Activated naive CD4-positive, alpha-beta T cell treated with anti-CD3 and anti-CD28 coated beads, Interleukin-2, amount 50 U/mL, for 24 hours (primary cell): ENCODE measurements around the gene CHAF1B.
"Not testable (repeated sequence)": the region's sequence is repeated elsewhere in the genome, so short reads cannot be mapped to it uniquely, and the experiment has no call there.

Experiments used
- H3K27ac Mint-ChIP-seq: one replicate; pipeline ENCODE4 v1.8.0; 2021; ENCODE audit warnings: mild to moderate bottlenecking, mixed read lengths
- H3K27me3 Mint-ChIP-seq: one replicate; pipeline ENCODE4 v1.8.0; 2021; ENCODE audit warnings: mixed read lengths
- H3K36me3 Mint-ChIP-seq: one replicate; pipeline ENCODE4 v1.8.0; 2021; ENCODE audit warnings: mixed read lengths
- H3K4me1 Mint-ChIP-seq: one replicate; pipeline ENCODE4 v1.8.0; 2021; ENCODE audit warnings: mixed read lengths
- H3K4me3 Mint-ChIP-seq: one replicate; pipeline ENCODE4 v1.8.0; 2021; ENCODE audit warnings: mild to moderate bottlenecking, mixed read lengths
- H3K9me3 Mint-ChIP-seq: one replicate; pipeline ENCODE4 v1.8.0; 2021; ENCODE audit warnings: mixed read lengths

CHAF1B gene

DNA sequence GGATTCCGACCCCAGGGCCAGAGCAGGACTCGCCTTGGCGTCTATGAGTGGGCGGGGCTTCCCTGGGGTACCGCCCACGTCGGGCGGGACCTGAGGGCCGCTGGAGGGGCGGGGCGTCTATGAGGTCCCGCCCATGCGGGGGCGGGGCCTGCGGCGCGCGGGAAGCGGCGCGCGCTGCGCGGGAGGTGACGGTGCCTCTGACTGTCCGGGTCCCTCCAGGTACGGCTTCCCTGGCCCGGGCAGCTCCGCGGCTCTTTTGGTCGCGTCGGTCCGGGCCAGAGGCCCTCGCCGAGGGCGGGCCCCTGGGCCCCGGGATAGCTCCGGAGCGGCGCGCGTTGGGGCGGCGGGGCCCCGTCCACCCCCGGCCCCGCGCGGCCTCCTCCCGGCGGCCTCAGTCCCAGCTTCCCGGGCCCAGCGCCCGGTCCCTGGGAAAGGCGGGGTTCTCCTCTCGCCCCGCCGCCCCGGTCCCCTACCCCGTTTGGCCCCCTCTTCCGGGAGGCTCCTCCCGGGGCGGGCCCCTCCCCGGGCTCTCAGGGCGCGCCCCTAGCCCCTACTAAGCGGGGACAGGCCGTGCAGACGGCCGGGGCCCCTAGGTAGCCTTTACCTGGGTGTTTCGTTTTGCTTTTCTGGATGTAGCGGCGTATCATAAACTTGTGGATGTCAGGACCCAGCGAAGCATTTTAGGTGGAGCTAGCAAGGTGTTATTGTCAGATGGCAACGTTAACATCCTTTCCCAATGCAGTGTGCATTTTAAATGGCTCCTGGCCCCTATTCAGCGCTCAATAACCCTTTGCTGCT is at the start of gene CHAF1B:
CHAF1B (plus strand) TSS at position 160 of the 798 bp plus-strand sequence. CDS start 745 bp downstream, outside the sequence.
- Mint-ChIP-seq H3K4me3 (peak within 1 kb of the TSS; percentile 86), H3K27ac (peak within 1 kb of the TSS; percentile 74), H3K4me1 (peaks cover 17% of the 10 kb centered on the region), H3K36me3 (peaks cover 2% of the 10 kb centered on the region), H3K27me3 (no peaks in the 10 kb centered on the region), H3K9me3 (no peaks in the 10 kb centered on the region)

DNA sequence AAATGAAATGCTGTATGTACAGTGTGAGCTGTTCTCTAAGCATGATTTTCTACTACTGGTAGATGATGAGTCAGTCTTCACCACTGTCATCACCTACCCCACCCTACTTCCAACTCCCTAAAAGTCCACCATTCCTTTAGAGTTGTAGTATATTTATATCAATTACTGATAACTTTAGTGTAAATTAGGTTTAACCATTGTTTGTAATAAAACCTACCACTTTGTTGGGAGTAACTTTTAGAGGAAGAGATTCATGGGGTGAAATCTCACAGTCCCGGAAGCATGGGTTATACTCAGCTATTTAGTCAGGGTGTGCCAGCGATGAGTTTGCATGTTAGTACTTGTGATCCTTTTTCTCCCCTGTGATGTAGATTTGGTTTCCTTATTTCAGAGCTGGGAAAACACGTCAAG is 48.1 kb upstream of the CHAF1B start:
- Mint-ChIP-seq H3K27ac (peak overlapping the region; percentile 83), H3K4me1 (peaks cover 35% of the 10 kb centered on the region), H3K4me3 (no peak overlapping the region), H3K9me3 (no peaks in the 10 kb centered on the region), H3K27me3 (no peaks in the 10 kb centered on the region), H3K36me3 (peaks cover 8% of the 10 kb centered on the region)

DNA sequence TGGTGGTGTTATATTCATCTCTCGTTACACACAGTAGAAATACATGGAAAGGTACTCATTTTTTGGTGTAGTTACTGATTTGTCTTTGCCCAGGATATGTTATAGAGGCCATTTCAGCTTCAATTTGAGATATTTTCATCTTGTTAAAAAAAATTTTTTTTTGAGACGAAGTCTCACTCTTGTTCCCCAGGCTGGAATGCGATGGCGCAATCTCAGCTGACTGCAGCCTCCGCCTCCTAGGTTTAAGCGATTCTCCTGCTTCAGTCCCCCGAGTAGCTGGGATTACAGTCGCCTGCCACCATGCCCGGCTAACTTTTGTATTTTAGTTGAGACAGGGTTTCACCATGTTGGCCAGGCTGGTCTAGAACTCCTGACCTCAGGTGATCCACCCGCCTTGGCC is 46.2 kb upstream of the CHAF1B start:
- Mint-ChIP-seq H3K27me3 (no peaks in the 10 kb centered on the region), H3K27ac (no peak overlapping the region), H3K9me3 (no peaks in the 10 kb centered on the region), H3K4me3 (no peak overlapping the region), H3K36me3 (peaks cover 8% of the 10 kb centered on the region), H3K4me1 (peaks cover 26% of the 10 kb centered on the region)

DNA sequence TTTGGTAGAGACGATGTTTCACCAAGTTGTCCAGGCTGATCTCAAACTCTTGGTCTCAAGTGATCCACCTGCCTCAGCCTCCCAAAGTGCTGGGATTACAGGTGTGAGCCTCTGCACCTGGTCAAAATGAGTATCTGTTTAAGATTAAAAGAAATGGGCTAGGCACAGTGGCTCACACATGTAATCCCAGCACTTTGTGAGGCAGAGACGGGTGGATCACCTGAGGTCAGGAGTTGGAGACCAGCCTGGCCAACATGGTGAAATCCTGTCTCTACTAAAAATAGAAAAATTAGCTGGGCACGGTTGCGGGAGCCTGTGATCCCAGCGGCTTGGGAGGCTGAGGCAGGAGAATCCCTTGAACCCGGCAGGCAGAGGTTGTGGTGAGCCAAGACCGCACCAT is 42.6 kb upstream of the CHAF1B start:
- not testable (repeated sequence) for H3K4me1 Mint-ChIP-seq, H3K27ac Mint-ChIP-seq, H3K36me3 Mint-ChIP-seq, H3K9me3 Mint-ChIP-seq, H3K27me3 Mint-ChIP-seq, H3K4me3 Mint-ChIP-seq

DNA sequence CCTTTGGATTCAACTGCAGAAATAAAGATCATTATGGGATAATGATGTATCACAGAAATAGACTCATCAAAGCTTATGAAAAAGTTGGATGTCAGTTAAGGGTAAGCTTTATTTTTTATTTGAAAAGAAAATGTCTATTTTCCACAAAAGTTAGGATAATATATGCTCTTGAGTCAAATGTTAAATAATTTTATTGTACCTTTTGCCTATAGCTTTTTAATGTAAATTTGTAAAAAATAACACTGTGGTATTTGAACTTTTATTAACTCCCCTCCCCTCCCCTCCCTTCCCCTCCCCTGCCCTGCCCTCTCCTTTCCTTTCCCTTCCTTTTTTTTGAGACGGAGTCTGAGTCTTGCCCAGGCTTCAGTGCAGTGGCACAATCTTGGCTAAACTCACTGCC is 40.3 kb upstream of the CHAF1B start:
- Mint-ChIP-seq H3K4me3 (no peak overlapping the region), H3K27ac (no peak overlapping the region), H3K36me3 (peaks cover 8% of the 10 kb centered on the region), H3K4me1 (peaks cover 8% of the 10 kb centered on the region), H3K9me3 (no peaks in the 10 kb centered on the region), H3K27me3 (no peaks in the 10 kb centered on the region)

DNA sequence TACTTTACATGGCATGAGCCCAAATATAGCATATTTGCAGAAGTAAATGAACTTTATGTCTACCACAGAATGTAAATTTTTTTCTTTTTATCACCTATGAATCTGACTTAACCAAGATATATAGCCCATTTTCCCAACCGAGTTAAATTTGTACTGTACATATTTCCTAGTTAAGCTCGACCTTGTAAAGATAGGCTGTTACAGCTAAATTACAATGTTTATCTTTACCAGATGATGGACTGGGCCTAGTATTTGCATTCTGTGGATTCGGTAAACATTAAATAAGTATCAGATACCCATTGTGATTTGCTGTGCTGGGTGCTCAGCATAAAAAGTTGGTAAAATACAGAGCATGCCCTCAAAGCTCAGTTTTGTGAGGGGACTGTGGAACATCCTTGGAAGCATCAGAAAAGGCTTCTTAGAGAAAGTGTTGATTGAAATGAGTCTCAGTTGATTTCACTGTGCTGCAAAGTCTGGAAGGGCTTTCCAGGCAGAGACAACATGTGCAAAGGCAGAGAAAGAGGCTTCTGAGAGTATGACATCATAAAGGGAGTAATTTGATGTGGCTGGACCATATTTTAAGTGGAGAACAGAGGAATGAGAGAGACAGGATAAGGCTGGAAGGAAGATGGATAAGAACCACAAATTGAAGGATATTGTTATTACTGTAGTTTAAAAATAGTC is 37.8 kb upstream of the CHAF1B start:
- Mint-ChIP-seq H3K9me3 (no peaks in the 10 kb centered on the region), H3K27ac (peak overlapping the region; percentile 5), H3K27me3 (no peaks in the 10 kb centered on the region), H3K36me3 (peaks cover 12% of the 10 kb centered on the region), H3K4me1 (peaks cover 16% of the 10 kb centered on the region), H3K4me3 (no peak overlapping the region)

DNA sequence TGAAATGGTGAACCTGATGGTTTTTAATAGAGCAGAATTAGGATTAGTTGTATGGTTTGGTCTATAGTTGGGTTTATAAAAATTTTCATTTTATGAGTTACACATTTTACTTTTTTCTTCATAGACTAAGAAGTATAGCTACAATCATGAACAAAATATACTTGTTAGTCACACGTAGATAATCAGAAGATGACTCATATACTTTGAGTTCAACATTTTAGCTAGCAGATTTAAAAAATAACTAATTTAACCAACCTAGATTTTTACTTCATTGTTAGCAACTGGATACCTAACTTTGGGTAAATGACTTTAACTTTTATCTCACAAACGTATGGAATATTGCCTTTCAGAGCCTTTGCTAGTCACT is 37.2 kb upstream of the CHAF1B start:
- no peaks in the 10 kb centered on the region for H3K9me3 Mint-ChIP-seq
- H3K27ac Mint-ChIP-seq, result peak overlapping the region; percentile 15
- peaks cover 12% of the 10 kb centered on the region for H3K36me3 Mint-ChIP-seq
- H3K27me3 Mint-ChIP-seq, result no peaks in the 10 kb centered on the region
- H3K4me3 Mint-ChIP-seq, result no peak overlapping the region
- peaks cover 16% of the 10 kb centered on the region for H3K4me1 Mint-ChIP-seq

DNA sequence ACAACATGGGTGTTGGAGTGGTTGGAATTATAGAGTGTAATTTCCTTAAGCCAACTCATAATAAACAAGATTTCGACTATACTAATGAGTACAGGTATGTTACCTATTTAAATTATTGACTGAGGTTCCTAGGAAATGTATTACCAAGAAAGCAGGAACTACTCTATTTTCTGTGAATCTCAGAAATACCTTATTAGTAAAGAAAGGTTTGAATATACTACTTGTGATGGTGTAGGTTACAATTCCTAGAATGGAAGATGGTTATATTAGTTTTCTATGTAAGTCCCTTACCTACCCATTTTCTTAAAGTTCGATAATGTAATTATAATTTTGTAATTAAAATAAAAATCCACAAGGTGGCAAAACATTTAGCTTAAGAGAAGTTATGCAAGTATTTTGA is 35.9 kb upstream of the CHAF1B start:
- H3K27me3 Mint-ChIP-seq, result no peaks in the 10 kb centered on the region
- H3K9me3 Mint-ChIP-seq, result no peaks in the 10 kb centered on the region
- no peak overlapping the region for H3K4me3 Mint-ChIP-seq
- H3K27ac Mint-ChIP-seq, result no peak overlapping the region
- H3K4me1 Mint-ChIP-seq, result peaks cover 16% of the 10 kb centered on the region
- H3K36me3 Mint-ChIP-seq, result peaks cover 12% of the 10 kb centered on the region

DNA sequence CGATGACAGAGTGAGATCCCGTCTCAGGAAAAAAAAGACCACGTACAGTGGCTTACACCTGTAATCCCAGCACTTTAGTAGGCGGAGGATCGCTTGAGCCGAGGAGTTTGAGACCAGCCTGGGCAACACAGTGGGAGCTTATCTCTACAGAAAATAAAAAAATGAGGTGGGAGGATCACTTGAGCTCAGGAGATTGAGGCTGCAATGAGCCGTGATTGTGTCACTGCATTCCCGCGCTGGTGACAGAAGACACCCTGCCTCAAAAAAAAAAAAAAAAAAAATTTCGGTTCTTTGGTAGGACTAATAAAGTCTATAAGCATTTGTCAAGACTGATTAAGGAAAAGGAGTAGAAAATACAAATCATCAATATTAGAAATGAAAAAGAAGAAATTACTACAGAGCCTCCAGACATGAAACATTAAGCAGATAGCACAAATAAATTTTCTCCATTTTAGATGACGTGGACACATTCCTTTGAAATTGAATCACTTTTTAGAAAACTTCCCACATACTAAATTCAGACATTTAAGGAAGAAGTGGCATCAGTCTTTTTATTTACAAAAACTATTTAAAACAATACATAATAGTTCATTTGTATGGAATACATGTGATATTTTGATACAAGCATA is 34.8 kb upstream of the CHAF1B start:
- no peak overlapping the region for H3K4me3 Mint-ChIP-seq
- H3K36me3 Mint-ChIP-seq, result peaks cover 16% of the 10 kb centered on the region
- no peaks in the 10 kb centered on the region for H3K27me3 Mint-ChIP-seq
- peaks cover 24% of the 10 kb centered on the region for H3K4me1 Mint-ChIP-seq
- H3K27ac Mint-ChIP-seq, result no peak overlapping the region
- H3K9me3 Mint-ChIP-seq, result no peaks in the 10 kb centered on the region

DNA sequence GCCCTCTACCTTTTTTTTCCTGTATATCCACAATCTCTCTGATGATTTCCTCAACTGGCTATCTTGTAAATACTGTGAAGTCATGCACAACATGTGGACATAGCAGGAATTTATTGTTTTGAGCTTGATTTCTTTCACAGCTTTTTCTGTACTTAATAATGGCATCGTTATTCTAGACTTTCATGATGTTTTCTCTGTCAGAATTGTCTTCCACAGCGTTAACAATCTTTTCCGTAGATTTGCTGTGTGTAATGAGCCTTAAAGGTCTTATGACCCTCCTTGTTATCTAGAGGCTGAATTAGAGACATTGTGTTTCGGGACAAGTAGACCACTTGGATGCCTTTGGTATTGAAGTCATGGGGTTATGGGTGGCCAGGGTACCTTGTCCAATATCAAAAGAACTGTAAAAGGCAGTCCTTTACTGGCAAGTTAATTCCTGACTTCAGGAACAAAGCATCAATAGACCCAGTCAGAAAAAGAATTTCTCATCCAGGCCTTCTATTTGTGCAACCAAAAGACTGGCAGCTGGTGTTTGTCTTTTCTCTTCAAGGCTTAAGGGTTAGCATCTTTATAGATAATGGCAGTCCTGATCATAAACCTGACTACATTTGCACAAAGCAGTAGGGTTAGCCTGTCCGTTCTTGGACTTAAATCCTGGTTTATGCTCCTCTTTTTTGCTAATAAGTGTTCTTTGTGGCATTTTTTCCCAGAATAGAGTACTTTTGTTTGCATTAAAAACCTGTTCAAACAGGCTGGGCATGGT is 30.1 kb upstream of the CHAF1B start:
- peak overlapping the region; percentile 94 for H3K27ac Mint-ChIP-seq
- no peak overlapping the region for H3K4me3 Mint-ChIP-seq
- no peaks in the 10 kb centered on the region for H3K27me3 Mint-ChIP-seq
- no peaks in the 10 kb centered on the region for H3K9me3 Mint-ChIP-seq
- H3K36me3 Mint-ChIP-seq, result peaks cover 19% of the 10 kb centered on the region
- H3K4me1 Mint-ChIP-seq, result peaks cover 16% of the 10 kb centered on the region

DNA sequence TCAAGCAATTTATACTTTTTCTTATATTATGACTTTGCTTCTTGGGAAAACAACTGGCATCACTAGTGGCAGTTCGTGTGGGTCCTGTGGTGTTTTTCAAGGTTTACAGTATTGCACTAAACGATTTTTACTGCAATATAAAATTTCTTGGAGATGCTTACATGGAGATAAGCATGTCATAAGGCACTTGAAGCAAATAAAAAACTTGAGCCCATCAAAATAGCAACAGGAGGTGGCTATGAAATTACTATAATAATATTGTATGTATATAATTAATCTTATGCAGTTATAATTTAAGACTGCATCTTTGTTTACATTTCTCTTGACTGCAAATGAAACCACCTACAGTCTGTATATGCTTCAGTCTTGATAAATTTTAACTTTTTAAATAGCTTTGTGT is 29.3 kb upstream of the CHAF1B start:
- Mint-ChIP-seq H3K9me3 (no peaks in the 10 kb centered on the region), H3K4me3 (no peak overlapping the region), H3K36me3 (peaks cover 23% of the 10 kb centered on the region), H3K4me1 (peaks cover 16% of the 10 kb centered on the region), H3K27me3 (no peaks in the 10 kb centered on the region), H3K27ac (no peak overlapping the region)

DNA sequence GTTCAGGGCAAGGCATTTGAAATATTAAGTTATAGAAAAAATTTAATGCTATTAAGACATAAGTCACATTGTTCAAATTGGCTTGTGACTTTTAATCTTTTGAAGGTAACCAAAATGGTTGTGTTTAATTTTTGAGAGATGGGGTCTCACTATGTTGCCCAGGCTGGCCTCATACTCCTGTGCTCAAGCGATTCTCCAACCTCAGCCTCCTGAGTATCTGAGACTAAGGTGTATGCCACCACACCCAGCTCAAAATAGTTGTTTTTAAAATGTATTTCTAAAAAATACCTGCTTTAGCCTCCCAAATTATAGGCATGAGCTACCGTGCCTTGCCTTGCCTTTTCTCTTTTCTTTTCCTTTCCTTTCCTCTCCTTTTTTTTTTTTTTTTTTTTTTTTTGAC is 26.0 kb upstream of the CHAF1B start:
- no peak overlapping the region for H3K27ac Mint-ChIP-seq
- no peak overlapping the region for H3K4me3 Mint-ChIP-seq
- H3K36me3 Mint-ChIP-seq, result peaks cover 21% of the 10 kb centered on the region
- peaks cover 9% of the 10 kb centered on the region for H3K4me1 Mint-ChIP-seq
- no peaks in the 10 kb centered on the region for H3K9me3 Mint-ChIP-seq
- no peaks in the 10 kb centered on the region for H3K27me3 Mint-ChIP-seq

DNA sequence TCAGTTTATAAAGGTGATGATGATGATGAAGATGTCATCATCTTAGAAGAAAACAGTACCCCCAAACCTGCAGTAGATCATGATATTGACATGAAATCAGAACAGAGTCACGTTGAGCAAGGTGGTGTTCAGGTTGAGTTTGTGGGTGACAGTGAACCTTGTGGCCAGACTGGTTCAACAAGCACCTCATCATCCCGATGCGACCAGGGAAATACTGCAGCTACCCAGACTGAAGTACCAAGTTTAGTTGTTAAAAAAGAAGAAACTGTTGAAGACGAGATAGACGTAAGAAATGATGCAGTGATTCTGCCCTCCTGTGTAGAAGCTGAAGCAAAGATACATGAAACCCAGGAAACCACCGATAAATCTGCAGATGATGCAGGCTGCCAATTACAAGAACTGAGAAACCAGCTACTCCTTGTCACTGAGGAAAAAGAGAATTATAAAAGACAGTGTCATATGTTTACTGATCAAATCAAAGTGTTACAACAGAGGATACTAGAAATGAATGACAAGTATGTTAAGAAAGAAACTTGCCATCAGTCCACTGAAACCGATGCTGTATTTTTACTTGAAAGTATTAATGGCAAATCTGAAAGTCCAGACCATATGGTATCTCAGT is 16.0 kb upstream of the CHAF1B start:
- H3K4me3 Mint-ChIP-seq, result no peak overlapping the region
- no peaks in the 10 kb centered on the region for H3K27me3 Mint-ChIP-seq

DNA sequence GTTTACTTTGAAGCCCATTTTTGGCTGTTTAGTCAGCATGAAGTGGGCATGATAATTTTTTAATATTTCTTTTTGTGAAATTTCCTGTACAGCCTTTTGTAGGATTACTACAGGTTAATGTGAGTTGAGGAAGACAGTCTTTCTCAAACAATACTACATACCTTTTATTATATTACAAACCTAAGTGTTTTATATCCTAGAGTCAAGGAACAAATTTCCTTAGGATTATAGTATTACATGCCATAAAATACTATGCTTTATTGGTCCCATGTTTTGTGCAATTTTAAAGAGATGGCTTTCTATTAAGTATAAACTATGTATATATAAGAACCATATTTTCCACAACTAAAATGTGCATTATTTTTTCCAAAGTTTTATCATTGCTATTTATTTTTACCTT is 9.2 kb upstream of the CHAF1B start:
- Mint-ChIP-seq H3K27ac (no peak overlapping the region), H3K4me1 (no peaks in the 10 kb centered on the region), H3K4me3 (no peak overlapping the region), H3K36me3 (peaks cover 10% of the 10 kb centered on the region), H3K9me3 (no peaks in the 10 kb centered on the region), H3K27me3 (no peaks in the 10 kb centered on the region)

More for the DNA sequence above, 16.0 kb upstream of the CHAF1B start:
- Mint-ChIP-seq H3K27ac (peak overlapping the region; percentile 24), H3K9me3 (no peaks in the 10 kb centered on the region), H3K36me3 (peaks cover 17% of the 10 kb centered on the region), H3K4me1 (no peaks in the 10 kb centered on the region)

DNA sequence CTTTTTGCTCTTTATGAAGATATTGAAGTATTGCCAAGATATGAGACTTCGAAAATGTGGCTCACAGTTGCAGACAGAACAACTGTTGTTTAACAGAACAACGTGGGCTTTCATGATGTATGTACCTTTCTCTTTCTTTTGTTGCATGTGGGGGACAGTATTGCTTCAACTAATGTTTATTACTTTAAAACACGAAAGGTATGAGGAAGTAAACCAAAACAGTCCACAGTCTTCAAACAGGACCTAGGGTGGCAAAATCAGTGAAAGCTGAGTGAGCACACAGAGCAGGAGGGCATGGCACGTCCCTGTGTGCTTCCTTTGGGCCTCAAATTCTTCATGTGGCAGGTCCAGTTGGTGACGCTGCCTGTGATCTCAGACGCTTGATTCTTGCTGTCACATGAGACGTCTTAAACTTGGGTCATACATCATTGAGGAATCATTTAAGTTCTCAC is 7.8 kb upstream of the CHAF1B start:
- Mint-ChIP-seq H3K4me1 (peaks cover 10% of the 10 kb centered on the region), H3K9me3 (no peaks in the 10 kb centered on the region), H3K36me3 (peaks cover 8% of the 10 kb centered on the region), H3K27me3 (no peaks in the 10 kb centered on the region), H3K4me3 (no peak overlapping the region), H3K27ac (no peak overlapping the region)
